ENCODE measurements around the gene KCTD1.

DNA sequence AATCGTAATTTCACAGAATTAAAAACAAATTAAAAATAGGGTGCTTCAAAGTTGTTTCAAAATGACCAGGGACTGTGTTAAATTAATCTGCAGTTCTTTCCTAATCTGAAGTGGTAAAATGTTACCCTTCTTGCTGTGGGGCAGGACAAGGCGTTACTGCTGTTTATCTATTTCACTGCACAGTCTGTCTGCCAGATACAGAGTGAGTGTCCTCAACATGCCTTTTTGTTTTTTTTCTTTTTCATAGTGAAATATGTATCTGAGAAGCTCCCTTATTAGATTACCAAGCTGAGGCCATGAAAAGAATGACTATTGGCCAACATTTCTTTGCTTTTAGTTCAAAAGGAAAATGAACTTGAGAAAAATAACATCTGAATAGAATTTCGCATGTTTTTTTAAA, 38.0 kb downstream of the KCTD1 start:
- no peak for TF ChIP-seq EZH2phosphoT487 (IDR thresholded peaks at IDR 0.05; ENCODE audit: borderline replicate concordance)
- TF ChIP-seq, protein P1, sequence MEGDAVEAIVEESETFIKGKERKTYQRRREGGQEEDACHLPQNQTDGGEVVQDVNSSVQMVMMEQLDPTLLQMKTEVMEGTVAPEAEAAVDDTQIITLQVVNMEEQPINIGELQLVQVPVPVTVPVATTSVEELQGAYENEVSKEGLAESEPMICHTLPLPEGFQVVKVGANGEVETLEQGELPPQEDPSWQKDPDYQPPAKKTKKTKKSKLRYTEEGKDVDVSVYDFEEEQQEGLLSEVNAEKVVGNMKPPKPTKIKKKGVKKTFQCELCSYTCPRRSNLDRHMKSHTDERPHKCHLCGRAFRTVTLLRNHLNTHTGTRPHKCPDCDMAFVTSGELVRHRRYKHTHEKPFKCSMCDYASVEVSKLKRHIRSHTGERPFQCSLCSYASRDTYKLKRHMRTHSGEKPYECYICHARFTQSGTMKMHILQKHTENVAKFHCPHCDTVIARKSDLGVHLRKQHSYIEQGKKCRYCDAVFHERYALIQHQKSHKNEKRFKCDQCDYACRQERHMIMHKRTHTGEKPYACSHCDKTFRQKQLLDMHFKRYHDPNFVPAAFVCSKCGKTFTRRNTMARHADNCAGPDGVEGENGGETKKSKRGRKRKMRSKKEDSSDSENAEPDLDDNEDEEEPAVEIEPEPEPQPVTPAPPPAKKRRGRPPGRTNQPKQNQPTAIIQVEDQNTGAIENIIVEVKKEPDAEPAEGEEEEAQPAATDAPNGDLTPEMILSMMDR (conservative IDR thresholded peaks at IDR 0.05; ENCODE audit: low read length), result no peak
